Retinal pigment epithelial cell (primary cell): ENCODE data around the gene JADE3.

Experiments used
- DNase-seq: peaks from one replicate; pipeline ENCODE4 v3.0.0-alpha.2; 2010; ENCODE audit warnings: low read depth
- H3K4me3 ChIP-seq: 2 replicates; pipeline ENCODE4 v1.5.1; 2011; ENCODE audit warnings: mild to moderate bottlenecking, low read length, control low read depth, moderate library complexity
- CTCF ChIP-seq: conservative IDR thresholded peaks from 2 replicates; pipeline ENCODE4 v1.5.1; 2011; ENCODE audit warnings: low read depth, low read length, control low read depth, inconsistent platforms

The JADE3 gene

GRCh38 chrX:46882266-46882665, 30.0 kb upstream of the JADE3 start:
- TF ChIP-seq CTCF = no peak
- H3K4me3 ChIP-seq = no peak overlapping the region
- no peak for DNase-seq

- DNase-seq = no peak
- TF ChIP-seq CTCF = no peak
- H3K4me3 ChIP-seq = no peak overlapping the region
Measured at GRCh38 chrX:46884799-46885198, 27.4 kb upstream of the JADE3 start.

- H3K4me3 ChIP-seq = no peak overlapping the region
- DNase-seq = no peak
- no peak for TF ChIP-seq CTCF
Measured at GRCh38 chrX:46898207-46898606, 14.0 kb upstream of the JADE3 start.

GRCh38 chrX:46903458-46904242, 8.6 kb upstream of the JADE3 start:
- peak; percentile 38 for DNase-seq
- peak overlapping the region; percentile 59 for H3K4me3 ChIP-seq
- peak; percentile 65 for TF ChIP-seq CTCF

GRCh38 chrX:46904626-46905025, 7.6 kb upstream of the JADE3 start:
- TF ChIP-seq CTCF = no peak
- no peak for DNase-seq
- H3K4me3 ChIP-seq = no peak overlapping the region

- DNase-seq = no peak
- H3K4me3 ChIP-seq = no peak overlapping the region
- no peak for TF ChIP-seq CTCF
Measured at GRCh38 chrX:46910415-46910814, 1.8 kb upstream of the JADE3 start.

GRCh38 chrX:46912603-46913491, 626 bp downstream of the JADE3 start:
- peak; percentile 49 for TF ChIP-seq CTCF
- DNase-seq = no peak
- H3K4me3 ChIP-seq = peak overlapping the region; percentile 59
